Prostate gland (tissue), 2 donors: Measurements from ENCODE around the gene NUTM2E.
"Not testable (repeated sequence)": the region's sequence is repeated elsewhere in the genome, so short reads cannot be mapped to it uniquely, and the experiment has no call there.

ENCODE experiments used
- CTCF ChIP-seq, 4 experiments: fragments of 200-600 bp in 2 of 4; fragments of 450-650 bp in 2 of 4; sonication (generic) in 2 of 4; IDR thresholded peaks; 1 replicate in 3 of 4; 2 replicates in 1 of 4; pipeline ENCODE4 v1.5.1; 2016 to 2019; ENCODE audit warnings: antibody characterized with exemption in 4 of 4, mild to moderate bottlenecking in 2 of 4, moderate library complexity in 2 of 4
- POLR2A ChIP-seq: fragments of 450-650 bp; IDR thresholded peaks from one replicate; pipeline ENCODE4 v1.6.1; 2016; ENCODE audit warnings: antibody characterized with exemption, mild to moderate bottlenecking

- not testable (repeated sequence) for TF ChIP-seq CTCF (IDR thresholded peaks at IDR 0.05); POLR2A
Observed at GRCh38 chr10:79811895-79812294, 14.6 kb upstream of the NUTM2E start.
